Mammary epithelial cell (primary cell): ENCODE results near the gene CALML6.

Experiments
- CTCF ChIP-seq, 2 donors: IDR thresholded peaks in 1 of 2; conservative IDR thresholded peaks in 1 of 2; 2 replicates each; pipeline ENCODE4 v1.5.1; 2011 to 2012; ENCODE audit warnings: inconsistent platforms in 2 of 2, low read length in 2 of 2, mild to moderate bottlenecking in 2 of 2, control low read depth in 1 of 2, low read depth in 1 of 2; ENCODE audit not compliant: insufficient read depth in 1 of 2; ENCODE audit errors: extremely low read depth in 1 of 2
- EZH2 ChIP-seq: IDR thresholded peaks from 2 replicates; pipeline ENCODE4 v1.6.1; 2012; ENCODE audit warnings: low read length, inconsistent platforms, borderline replicate concordance

- TF ChIP-seq CTCF (conservative IDR thresholded peaks at IDR 0.05 in 1 of 2, IDR thresholded peaks at IDR 0.05 in 1 of 2; ENCODE audit: extremely low read depth in 1 of 2, insufficient read depth in 1 of 2, low read depth in 1 of 2, low read length in 2 of 2) (no peak), EZH2 (no peak)
Measured at GRCh38 chr1:1921901-1922701, 7.0 kb downstream of the CALML6 start.
